GM21423 (cell line): ENCODE results near the gene HACD3.

ENCODE experiments used
- ATAC-seq: cut with Tn5 transposase; IDR thresholded peaks from one replicate; pipeline ENCODE4 v1.9.1; 2021; ENCODE audit warnings: mild to moderate bottlenecking, moderate library complexity; ENCODE audit not compliant: unreplicated experiment

The HACD3 gene, protein sequence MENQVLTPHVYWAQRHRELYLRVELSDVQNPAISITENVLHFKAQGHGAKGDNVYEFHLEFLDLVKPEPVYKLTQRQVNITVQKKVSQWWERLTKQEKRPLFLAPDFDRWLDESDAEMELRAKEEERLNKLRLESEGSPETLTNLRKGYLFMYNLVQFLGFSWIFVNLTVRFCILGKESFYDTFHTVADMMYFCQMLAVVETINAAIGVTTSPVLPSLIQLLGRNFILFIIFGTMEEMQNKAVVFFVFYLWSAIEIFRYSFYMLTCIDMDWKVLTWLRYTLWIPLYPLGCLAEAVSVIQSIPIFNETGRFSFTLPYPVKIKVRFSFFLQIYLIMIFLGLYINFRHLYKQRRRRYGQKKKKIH

DNA sequence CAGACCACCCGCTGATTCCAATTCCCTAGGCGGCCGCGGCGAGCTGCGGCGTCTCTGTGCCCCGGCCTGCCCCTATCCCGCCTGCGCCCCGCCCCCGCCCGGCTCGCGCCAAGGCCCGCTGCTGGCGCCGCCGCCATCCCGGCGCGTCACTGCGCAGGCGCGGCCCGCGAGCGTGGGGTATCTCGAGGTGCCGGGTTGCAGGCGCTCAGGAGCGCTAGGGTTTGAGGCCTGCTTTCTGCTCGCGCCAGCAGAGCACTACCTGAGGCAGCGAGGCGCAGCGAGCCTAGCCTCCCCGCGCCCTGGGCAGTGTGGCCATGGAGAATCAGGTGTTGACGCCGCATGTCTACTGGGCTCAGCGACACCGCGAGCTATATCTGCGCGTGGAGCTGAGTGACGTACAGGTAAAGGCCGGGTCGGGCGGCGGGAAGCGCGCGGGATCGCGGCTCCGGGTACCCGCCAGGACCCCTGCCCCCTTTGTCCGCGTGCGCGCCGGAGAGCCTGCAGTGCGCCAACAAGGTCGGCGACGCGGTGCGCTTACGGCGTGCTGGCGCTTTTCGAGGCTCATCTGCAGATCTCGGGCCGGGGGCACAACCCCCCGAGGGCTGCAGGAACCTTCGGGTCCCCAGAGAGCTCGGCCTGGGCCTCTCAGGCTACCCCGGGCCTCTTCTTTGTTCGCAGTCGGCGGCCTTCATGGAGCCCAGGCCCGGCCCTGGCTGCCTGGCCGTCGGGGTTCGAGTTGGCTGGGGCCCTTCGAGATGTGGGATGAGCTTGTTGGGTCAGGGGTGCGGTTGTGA is at the start of gene HACD3:
Gene HACD3 (plus strand): TSS at position 146 of the 794 bp plus-strand sequence. CDS start 169 bp downstream, at position 315.
- ATAC-seq, result peak; percentile 63

DNA sequence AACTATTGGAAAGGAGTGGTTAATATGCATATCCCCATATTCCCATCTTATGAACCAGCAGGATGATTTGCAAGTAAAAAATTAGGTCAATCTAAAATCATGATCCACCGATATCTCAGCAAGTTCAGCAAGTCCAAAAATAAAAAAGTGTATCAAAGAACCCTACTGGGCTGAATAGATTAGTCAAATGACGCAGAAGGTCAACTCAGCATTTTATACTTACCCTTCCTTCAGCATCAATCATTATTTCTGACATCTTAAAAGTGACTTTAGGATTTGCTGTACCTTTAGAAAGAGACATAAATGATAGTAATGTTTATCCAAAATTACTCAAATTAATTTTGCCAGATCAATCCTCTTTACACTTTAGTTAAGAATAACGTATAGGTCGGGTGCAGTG is 45.4 kb upstream of the HACD3 start:
- no peak for ATAC-seq

DNA sequence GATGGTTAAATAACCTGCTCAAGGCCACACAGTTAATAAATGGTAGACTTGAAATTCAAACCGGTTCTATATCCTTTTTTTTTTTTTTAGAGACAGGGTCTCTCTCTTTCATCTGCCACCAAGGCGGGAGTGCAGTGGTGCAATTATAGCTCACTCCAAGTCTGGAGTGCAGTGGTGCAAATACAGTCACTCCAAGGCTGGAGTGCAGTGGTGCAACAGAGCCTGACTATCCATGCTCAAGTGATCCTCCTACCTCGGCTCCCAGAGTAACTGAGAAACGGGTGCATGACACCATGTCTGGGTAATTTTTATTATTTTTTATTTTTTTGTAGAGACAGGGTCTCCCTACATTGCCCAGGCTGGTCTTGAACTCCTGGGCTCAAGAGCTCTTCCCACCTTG is 36.2 kb upstream of the HACD3 start:
- ATAC-seq, result no peak

DNA sequence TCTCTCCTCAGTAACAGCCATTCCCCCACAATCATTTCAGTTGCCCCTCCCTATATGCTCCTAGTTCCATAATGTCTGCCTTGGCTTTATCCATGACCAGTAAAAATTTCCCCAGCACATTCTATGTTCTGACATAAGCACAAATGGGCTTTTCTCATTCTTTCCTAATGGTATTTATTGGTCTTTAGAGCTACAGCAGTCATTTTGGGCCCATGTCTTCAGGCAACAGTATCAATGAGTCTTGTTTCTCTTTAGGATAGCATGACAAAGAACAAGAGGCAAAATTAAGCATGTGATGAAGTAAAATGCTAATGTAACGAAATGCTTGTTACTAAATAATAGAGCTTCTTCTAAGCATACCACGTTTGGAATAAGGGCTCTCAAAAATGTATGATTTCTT is 20.9 kb upstream of the HACD3 start:
- ATAC-seq, result no peak

DNA sequence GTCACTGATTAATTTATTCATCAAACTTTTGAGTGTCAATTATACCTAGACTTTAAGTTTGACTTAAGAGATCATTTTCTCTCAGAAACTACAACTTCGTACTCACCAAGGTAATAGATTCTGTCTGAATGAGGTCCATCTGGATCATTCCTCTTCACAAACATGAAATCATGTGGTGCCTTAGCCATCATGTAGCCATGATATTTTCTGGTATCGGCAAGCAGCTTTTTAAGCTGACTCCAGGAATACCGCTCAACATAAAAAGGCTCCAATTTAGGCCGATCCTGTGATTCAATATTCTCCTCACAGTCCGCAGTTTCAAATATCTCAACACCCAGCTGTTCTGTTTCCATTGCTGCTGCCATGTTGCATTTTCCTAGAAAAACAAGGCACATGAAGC is 18.1 kb upstream of the HACD3 start:
- ATAC-seq, result no peak

DNA sequence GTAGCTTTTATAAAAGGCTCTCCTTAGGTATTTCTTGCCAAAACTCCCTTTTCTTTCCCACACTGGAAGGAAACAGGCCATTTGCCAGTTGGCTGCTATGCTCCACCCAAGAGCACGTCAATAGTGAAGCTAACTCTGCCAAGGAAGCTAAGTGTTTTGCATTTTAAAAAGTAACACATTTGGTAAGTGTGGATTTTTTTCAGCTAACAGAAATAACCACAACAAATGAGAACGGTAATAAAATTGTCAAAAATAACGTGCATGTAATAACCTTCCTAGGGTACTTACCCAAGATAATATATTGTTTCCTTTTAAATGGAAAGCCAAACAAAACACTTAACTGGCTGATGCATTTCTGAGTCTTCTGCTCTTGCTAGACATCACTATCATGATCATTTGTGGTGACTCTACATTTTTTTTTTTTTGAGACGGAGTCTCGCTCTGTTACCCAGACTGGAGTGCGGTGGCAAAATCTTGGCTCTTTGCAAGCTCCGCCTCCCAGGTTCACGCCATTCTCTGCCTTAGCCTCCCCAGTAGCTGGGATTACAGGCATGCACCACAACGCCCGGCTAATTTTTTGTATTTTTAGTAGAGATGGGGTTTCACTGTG is 17.4 kb upstream of the HACD3 start:
- no peak for ATAC-seq

DNA sequence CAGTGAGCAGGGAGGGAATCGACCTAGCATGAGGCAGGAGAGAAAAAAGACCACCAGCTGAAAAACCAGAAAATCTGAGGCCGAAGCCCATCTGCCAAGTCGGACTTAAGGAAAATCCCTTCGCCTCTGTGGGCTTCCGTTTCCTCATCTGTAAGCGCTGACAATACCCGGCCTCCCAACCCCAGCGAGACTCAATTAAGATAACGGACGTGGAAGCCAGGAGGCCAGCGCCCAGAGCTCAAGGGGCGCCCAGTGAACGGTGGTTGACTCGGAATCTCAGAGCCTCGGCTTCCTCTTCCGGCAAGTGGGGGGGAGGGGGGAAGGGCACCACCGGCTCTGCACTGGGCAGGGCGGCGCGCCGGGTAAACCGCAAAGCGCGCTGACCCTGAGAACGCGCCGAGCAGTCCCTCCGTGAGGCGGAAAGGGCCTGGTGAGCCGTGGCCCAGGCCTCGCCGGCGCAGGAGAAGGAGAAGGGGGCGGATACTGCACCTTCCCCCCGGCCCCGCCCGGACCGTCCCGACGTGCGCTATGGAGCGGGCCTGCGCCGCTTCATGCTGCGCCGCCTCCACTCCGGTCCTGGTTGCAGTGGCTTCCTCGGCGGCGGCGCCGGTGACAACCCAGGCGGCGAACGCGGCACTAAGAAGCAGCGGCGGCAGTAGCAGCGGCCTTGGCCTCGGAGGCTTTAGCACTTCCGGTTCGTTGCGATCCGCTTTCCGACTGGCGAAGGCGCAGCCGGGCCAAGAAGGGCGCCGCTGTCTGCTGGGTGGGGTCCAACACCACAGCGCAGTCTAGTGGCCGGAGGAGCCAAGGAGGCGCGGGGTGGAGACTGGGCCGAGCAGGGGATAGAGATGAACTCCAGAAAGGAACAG is 13.0 kb upstream of the HACD3 start, which contains the start of gene DPP8:
Gene DPP8 (minus strand): TSS at position 693 of the 869 bp plus-strand sequence. CDS start 5,136 bp downstream, outside the sequence.
- ATAC-seq, result peak; percentile 88

DNA sequence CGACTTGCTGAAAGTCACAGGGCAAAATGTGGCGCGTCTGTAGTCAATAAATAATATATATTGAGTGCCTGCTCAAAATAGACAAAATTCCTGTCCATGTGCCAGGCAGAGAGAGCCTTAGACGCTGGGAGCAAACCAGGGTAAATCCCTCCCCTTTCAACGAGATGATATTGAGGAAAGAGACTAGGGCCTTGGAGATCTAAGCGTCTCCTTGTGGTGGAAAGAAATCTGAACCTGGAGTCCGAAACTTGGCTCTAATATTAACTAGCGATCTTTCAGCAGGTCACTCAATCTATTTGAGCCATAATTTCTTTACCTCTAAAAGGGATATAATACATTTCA is 12.4 kb upstream of the HACD3 start:
- ATAC-seq, result no peak

DNA sequence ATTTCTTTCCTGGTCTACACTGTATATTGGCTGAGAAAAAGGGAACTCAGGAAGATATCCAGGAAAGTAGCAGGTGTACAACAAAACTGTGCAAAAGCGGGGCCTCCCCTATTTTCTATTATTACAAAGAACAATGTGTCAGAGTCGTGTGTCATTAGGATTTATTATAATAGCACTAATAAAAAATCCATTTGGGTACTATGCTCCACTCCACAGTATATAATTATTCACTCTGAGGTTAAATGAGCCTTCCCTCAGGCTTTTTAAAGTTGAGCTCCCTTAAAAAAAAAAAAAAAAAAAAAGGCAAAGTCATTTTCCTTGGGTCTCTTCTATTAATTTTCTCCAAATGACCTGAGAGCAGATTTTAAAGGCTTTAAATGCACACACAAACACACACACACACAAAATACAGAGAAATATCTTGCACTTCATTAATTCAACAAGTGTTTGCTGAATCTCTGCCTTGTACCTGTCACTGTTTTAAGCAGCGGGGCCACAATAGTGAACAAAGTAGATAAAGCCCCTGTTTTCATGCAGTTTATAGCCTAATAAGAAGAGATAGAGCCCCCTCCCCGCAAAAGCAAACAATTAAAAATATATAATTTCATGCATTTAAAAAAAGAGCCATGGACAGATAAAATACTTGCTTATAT is 11.5 kb upstream of the HACD3 start:
- ATAC-seq, result no peak

DNA sequence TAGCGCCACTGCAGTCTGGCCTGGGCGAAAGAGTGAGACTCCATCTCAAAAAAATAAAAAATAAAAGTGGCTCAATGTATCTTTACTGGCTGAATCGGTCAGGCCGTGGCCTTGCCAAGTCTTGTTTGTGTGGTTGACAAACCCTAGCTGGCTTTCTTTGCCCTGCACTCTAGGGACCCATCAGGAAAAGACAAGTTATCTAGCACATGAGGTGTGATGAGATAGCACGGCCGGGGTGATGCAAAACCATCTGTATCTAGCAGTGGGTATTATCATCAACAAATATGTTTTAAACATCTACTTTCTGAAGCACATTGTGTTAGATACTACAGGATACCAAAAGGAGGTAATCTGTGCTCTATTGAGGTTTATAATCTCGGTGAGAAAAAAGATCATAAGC is 8.9 kb upstream of the HACD3 start:
- ATAC-seq, result no peak

DNA sequence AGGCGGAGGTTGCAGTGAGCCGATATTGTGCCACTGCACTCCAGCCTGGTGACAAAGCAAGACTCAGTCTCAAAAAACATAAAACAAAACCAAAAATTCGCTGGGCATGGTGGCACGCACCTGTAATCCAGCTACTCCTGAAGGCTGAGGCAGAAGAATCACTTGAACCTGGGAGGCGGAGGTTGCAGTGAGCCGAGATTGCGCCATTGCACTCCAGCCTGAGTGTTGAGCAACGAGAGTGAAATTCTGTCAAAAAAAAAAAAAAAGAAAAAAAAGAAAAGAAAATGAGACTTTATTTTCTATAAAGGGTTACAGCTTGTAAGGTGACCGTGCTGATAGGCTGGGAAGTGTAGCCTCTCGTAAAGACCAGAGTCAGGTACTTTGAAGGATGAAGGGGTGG is 6.0 kb upstream of the HACD3 start:
- no peak for ATAC-seq

DNA sequence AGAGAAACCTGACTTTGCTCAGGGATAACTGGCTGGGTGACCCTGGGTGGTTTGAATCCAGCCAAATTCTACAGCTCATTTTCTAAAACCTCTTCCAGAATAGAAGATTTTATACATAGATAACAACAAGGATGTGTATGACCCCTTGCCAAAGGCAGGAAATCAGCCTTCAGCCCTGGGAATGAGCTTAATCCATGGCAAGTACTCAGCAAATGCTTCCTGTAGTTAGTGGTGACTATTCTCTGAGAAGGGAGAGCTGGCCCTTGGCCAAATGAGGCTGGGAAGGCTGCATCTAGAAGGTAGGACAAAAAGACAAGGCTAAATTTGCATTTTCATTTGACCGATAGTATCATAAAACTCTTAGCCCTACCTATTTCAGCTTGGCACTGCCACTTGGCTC is 4.6 kb upstream of the HACD3 start:
- no peak for ATAC-seq

DNA sequence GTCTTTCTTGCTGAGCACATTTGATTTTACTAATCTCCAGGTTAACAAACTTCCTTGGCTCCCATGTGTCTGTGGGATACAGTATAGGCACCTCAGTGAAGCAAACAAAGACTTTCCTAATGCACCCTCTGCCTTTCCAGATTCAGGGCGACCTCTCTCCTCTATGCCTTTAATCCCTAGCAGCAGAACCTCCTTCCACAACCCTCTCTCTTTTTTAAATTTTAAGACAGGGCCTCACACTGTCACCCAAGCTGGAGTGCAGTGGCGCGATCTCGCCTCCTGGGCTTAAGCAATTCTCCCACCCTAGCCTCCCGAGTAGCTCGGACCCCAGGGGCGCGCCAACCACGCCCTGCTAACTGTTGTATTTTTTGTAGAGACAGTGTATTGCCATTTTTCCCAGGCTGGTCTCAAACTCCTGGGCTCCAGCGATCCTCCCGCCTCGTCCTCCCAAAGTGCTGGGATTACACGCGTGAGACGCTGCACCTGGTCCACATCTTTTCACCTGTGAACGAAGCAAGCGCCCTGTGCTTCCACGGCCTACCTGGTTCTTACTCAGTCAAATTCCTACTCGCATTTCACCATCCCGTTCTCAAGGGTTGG is 1.7 kb upstream of the HACD3 start:
- ATAC-seq, result no peak

DNA sequence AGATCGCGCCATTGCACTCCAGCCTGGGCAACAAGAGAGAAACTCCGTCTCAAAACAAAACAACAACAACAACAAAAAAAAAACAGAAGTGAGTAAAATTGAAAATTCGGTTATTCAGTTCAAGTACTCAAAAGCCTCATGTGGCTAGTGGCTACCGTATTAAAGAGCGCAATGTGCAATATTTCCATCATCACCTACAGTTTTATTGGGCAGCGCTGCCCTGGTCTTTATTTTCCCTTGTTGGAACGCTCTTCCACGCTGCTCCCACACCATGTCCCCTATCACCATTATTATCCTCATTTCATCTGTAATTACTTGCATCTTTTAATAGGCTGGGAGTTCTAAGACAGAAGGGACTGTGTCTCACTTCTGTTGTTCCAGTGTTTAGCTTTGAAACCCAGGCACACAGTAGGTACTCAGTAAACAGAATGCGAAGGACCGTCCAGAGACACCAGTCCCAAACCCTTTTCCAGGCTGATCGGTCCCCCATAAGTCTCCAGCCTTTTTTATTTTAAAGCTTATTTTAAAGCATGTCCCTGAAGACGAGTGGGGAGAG is 423 bp upstream of the HACD3 start:
- peak; percentile 10 for ATAC-seq

DNA sequence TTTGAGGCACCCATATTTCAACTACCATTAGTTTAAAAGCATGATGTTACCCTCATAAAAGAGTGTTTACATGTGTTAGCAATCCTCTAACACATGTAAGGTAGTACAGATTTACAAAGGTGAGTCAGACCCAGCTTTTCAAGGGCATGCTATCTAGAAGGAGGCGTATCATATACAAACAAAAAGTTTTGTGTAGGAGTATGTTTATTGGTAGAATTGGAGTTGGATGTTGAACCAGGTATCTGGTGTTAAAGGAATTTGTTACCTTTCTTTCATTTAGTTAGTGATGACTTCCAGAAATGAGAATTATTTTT is 2.4 kb downstream of the HACD3 start:
- no peak for ATAC-seq

DNA sequence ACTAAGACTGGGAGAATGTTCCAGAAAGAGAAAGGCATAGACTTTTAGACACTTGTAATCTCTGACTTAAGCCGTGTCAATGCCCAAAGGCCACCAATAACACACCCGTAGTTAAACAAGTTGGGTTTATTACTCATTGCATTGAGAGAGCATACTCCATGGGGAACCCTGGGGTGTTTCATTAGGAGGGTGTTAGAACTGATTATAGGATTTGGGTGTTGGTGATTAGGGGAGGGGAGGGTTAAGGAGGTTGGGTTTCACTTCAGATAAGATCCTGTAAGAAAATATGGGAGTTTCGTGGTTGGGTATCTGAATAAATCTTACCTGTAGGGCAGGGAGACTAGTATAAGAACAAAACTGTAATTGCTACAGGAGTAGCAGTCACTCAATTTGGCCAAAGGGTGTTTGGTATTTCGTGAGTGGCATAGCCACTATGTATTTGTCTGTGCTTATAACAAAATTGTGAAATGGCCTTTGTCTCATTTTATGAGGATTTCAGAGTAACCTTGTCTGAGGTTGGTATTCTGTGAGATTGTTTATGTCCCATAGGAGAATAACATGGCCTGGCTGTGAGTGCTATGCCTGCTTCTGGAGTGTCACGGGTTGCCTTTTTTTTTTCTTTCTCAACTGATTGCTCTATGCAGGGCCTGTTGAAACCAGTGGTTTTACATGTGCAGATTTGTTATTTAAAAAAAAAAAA is 2.9 kb downstream of the HACD3 start:
- no peak for ATAC-seq

DNA sequence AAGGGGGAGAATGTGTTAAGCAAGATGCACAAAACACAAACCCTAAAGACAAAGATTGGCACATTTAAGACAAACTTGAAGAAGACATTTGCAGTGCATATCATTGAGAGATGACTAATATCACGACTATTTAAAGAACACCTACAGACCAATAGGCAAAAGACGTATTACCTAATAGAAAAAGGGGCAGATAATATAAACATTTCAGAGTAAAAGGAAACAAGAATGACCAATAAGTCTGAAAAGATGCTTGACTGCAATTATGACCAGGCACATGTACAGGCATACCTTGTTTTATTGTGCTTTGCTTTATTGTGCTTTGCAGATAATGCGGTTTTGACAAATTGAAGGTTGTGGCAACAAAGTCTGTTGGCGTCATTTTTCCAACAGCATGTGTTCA is 4.9 kb downstream of the HACD3 start:
- no peak for ATAC-seq

DNA sequence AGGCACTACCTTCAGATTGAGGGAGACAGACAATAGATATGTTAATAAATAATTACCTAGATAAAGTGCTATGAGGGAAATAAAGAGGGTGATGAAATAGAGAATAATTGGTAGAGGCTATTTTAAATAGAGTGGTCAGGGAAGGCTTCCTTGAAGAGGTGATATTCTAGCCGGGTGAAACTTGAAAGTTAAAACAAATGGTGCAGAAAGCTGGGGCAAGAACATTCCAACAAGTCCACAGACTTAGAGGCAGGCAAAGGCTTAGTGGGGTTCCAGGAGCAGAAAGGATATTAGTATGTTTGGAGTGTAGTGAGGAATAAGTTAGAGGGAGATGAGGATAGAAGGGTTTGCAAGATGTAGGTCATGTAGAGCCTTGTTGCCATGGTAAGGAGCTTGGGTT is 10.1 kb downstream of the HACD3 start:
- ATAC-seq, result no peak

DNA sequence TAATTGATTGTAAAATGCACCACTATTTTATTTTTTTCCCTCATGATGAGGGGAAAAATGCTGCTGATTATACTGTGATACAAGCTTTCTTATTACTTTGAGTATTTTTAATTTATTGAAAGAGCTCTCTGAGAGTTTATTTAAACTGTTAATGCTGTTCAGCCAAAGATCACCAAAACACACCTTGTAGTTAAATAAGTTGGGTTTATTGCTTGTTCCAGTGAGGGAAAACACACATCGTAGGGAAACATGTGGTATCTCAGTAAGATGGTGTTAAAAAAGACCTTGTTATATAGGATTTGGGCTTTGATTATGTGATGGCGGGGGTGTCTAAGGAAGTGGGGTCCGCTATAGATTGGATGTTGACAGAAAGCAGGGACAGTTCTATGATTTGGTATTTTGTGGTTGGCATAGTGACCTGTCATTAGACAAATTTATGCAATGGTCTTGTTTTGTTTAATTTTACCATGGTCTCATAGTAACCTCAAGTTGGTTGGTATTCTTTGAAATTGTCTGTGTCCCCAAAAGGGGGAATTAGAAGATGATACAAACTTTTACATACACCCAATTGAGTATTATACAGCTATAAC is 11.1 kb downstream of the HACD3 start:
- no peak for ATAC-seq
